Smooth muscle cell (in vitro differentiated cells): Measurements from ENCODE around the gene LMTK3. TPM values are rescaled to one million over a fixed set of nuclear protein-coding genes. Genes with fewer than 3 reads are reported as not detected.

Source experiments
- DNase-seq: peaks from one replicate; lab custom pipeline; 2025; ENCODE audit not compliant: unreplicated experiment; lab: John Stamatoyannopoulos, UW
- H2AFZ ChIP-seq: fragments of 200-600 bp; sonication (generic); 2 replicates; pipeline ENCODE4 v1.6.0; 2016; ENCODE audit warnings: antibody characterized with exemption, low read depth, mild to moderate bottlenecking
- H3F3A ChIP-seq: fragments of 200-600 bp; sonication (generic); 2 replicates; pipeline ENCODE4 v1.6.0; 2017; ENCODE audit warnings: antibody characterized with exemption, low read depth
- H3K27ac ChIP-seq: fragments of 200-600 bp; sonication (generic); 2 replicates; pipeline ENCODE4 v1.5.1; 2016; ENCODE audit warnings: low read depth, mild to moderate bottlenecking
- H3K27me3 ChIP-seq: fragments of 200-600 bp; sonication (generic); 2 replicates; pipeline ENCODE4 v1.6.1; 2016; ENCODE audit warnings: low read depth, mild to moderate bottlenecking
- H3K36me3 ChIP-seq: fragments of 200-600 bp; sonication (generic); 2 replicates; pipeline ENCODE4 v1.5.1; 2016; ENCODE audit warnings: low read depth
- H3K4me1 ChIP-seq: fragments of 200-600 bp; sonication (generic); 2 replicates; pipeline ENCODE4 v1.5.1; 2016; ENCODE audit warnings: low read depth
- H3K4me2 ChIP-seq: fragments of 200-600 bp; sonication (generic); 2 replicates; pipeline ENCODE4 v1.6.0; 2016; ENCODE audit warnings: mild to moderate bottlenecking
- H3K4me3 ChIP-seq: fragments of 200-600 bp; sonication (generic); 2 replicates; pipeline ENCODE4 v1.5.1; 2016; ENCODE audit warnings: mild to moderate bottlenecking
- H3K79me2 ChIP-seq: fragments of 200-600 bp; sonication (generic); 2 replicates; pipeline ENCODE4 v1.6.0; 2016; ENCODE audit warnings: low read depth, mild to moderate bottlenecking
- H3K9ac ChIP-seq: fragments of 200-600 bp; sonication (generic); 2 replicates; pipeline ENCODE4 v1.6.0; 2016; ENCODE audit warnings: low read depth
- H3K9me3 ChIP-seq: fragments of 200-600 bp; sonication (generic); replicated peaks from 2 replicates; pipeline ENCODE4 v1.5.1; 2016; ENCODE audit warnings: low read depth
- H4K20me1 ChIP-seq: fragments of 200-600 bp; sonication (generic); 2 replicates; pipeline ENCODE4 v1.6.0; 2016; ENCODE audit warnings: low read depth
- WGBS: methylation state at CpG from one replicate; pipeline ENCODE4 v1.1.7; 2016; ENCODE audit warnings: low lambda C conversion rate; 5-methylcytosine and 5-hydroxymethylcytosine counted together
- polyA plus RNA-seq: library from polyadenylated mRNA; unstranded; fragments of >200 nt; fragmentation: Nextera tagmentation; extraction: Ambion mirVana; gene quantifications from 2 replicates; pipeline ENCODE4 v1.2.1, GENCODE V29; 2016
- total RNA-seq: library from RNA; depleted of rRNA; stranded (reverse); fragments of >200 nt; gene quantifications from 2 replicates; pipeline ENCODE4 v1.2.3, GENCODE V29; 2014
- TF ChIP-seq, protein P1 (sequence below): fragments of 200-600 bp; sonication (generic); IDR thresholded peaks from 2 replicates; pipeline ENCODE4 v1.5.1; 2017; ENCODE audit warnings: borderline replicate concordance, mild to moderate bottlenecking, antibody characterized with exemption; ENCODE audit not compliant: insufficient read depth, poor library complexity, severe bottlenecking

Gene LMTK3
- total and polyA plus RNA-seq, 2 experiments from 2014 or later: 0.66 to 3.1 TPM

DNA sequence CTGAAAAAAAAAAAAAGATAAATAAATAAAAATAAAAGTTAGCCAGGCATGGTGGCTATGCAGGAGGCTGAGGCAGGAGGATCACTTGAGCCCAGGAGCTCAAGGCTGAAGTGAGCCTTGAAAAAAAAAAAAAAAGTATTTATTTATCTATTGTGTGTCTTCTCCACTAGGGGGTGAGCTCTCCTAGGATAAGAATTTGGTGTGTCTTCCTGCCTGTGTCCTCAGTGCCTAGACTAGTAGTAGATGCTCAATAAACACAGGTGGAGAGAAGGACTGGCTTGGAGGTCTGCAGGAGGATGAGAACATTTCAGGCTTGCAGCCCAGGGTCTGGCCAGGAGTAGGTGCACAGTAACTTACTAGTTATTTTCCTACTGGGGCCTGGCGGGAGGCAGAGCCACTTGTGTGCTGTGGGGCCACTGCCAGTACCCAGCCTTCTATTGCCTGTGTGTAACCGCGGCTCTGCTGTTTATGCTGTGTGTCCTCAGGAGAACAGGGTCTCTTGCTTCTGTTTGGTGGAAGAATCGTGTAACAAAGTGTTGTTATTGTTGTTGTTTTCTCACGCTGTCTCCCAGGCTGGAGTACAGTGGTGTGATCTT, 5.4 kb downstream of the LMTK3 start:
- Histone ChIP-seq H3K27ac (no peak overlapping the region), H3F3A (no peaks in the 10 kb centered on the region), H3K4me3 (no peak overlapping the region), H4K20me1 (no peaks in the 10 kb centered on the region), H3K79me2 (no peaks in the 10 kb centered on the region), H3K9ac (no peak overlapping the region), H3K4me1 (peaks cover 8% of the 10 kb centered on the region), H2AFZ (no peak overlapping the region), H3K9me3 (no peaks in the 10 kb centered on the region), H3K4me2 (no peak overlapping the region), H3K36me3 (no peaks in the 10 kb centered on the region), H3K27me3 (no peaks in the 10 kb centered on the region)
- WGBS: 96% methylated on average over 5 of the region's 5 CpGs
- DNase-seq: no peak
- TF ChIP-seq, protein P1, sequence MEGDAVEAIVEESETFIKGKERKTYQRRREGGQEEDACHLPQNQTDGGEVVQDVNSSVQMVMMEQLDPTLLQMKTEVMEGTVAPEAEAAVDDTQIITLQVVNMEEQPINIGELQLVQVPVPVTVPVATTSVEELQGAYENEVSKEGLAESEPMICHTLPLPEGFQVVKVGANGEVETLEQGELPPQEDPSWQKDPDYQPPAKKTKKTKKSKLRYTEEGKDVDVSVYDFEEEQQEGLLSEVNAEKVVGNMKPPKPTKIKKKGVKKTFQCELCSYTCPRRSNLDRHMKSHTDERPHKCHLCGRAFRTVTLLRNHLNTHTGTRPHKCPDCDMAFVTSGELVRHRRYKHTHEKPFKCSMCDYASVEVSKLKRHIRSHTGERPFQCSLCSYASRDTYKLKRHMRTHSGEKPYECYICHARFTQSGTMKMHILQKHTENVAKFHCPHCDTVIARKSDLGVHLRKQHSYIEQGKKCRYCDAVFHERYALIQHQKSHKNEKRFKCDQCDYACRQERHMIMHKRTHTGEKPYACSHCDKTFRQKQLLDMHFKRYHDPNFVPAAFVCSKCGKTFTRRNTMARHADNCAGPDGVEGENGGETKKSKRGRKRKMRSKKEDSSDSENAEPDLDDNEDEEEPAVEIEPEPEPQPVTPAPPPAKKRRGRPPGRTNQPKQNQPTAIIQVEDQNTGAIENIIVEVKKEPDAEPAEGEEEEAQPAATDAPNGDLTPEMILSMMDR: peak; percentile 61

DNA sequence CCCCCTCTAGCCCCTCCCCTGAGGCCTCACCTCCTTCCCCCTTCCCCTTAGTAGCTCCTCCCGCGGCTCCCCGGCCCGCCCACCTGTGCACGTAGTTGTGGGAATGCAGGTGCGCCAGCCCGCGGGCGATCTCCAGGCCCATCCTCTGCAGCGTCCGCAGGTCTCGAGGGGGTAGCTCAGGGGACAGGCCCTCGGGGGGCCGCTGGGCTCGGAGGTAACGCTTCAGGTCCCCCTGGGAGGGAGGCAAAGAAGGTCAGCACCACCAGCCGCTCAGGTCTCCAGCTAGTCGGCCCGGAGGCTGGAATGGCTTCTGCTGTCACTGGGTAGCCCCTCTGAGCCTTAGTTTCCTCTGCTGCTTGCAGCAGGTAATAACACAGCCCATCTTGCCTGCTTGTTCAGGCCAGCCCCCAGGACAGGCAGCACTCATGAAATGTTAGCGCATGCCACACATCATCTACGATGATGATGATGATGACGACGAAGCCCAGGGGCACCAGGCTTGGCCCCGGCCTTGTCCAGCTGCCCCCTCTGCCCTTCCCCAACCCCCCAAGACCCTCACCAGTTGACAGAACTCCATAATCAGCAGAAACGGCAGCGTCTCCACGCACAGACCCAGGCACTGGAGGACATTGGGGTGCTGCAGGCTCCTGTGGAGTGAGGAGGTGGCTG, 9.2 kb downstream of the LMTK3 start:
- no peaks in the 10 kb centered on the region for H3K27me3 ChIP-seq
- no peak overlapping the region for H3K4me3 ChIP-seq
- no peak overlapping the region for H3K27ac ChIP-seq
- TF ChIP-seq, protein P1: no peak
- H3F3A ChIP-seq: no peaks in the 10 kb centered on the region
- H3K79me2 ChIP-seq: no peaks in the 10 kb centered on the region
- no peak for DNase-seq
- no peaks in the 10 kb centered on the region for H3K36me3 ChIP-seq
- peaks cover 4% of the 10 kb centered on the region for H3K4me1 ChIP-seq
- no peak overlapping the region for H2AFZ ChIP-seq
- WGBS: 37% methylated on average over 25 of the region's 27 CpGs
- no peaks in the 10 kb centered on the region for H4K20me1 ChIP-seq
- H3K9ac ChIP-seq: no peak overlapping the region
- H3K4me2 ChIP-seq: no peak overlapping the region
- H3K9me3 ChIP-seq: no peaks in the 10 kb centered on the region

DNA sequence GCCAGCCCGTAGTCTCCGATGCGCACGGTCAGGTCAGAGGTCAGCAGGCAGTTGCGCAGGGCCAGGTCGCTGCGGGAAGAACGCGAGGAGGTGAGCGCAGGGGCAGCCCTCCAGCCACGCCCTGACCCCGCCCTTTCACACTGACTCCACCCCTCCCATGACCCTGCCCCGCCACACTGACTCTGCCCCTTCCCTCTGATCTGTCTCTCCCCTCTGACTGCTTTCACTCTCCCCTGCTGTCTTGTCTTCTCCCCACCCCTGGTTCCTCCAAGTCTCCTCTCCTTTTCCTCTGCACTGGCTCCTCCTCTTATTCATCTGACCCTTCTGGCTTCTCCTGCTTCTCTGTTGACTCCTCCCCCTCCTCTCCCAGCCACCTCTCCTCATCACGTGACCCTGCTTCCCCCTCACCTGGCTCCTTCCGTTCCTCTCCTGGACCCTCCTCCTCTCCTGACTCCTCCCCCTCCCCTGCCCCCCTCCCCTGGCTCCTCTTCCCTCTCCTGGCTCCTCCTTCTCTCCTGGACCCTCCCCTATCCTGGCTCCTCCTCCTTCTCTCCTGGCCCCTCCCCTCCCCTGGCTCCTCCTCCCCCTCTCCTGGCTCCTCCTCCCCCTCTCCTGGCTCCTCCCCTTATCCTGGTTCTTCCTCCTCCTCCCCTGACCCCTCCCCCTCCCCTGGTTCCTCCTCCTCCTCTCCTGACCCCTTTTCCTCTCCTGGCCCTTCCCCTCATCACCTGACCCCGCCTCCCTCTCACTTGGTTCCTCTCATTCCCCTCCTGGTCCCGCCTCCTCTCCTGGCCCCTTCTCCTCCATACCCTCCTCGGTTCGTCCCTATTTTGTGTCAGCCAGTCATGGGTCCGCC, 9.9 kb downstream of the LMTK3 start:
- 3% methylated on average over 6 of the region's 20 CpGs for WGBS
- no peak overlapping the region for H2AFZ ChIP-seq
- H3F3A ChIP-seq: no peaks in the 10 kb centered on the region
- TF ChIP-seq, protein P1: no peak
- H3K9ac ChIP-seq: no peak overlapping the region
- H3K36me3 ChIP-seq: no peaks in the 10 kb centered on the region
- H3K9me3 ChIP-seq: no peaks in the 10 kb centered on the region
- peak overlapping the region; percentile 68 for H3K4me2 ChIP-seq
- no peaks in the 10 kb centered on the region for H3K27me3 ChIP-seq
- no peaks in the 10 kb centered on the region for H3K79me2 ChIP-seq
- no peak for DNase-seq
- H3K27ac ChIP-seq: no peak overlapping the region
- no peaks in the 10 kb centered on the region for H4K20me1 ChIP-seq
- H3K4me1 ChIP-seq: peaks cover 4% of the 10 kb centered on the region
- H3K4me3 ChIP-seq: peak overlapping the region; percentile 41
